ENCODE data around the gene SLC7A8.
"Not testable (repeated sequence)": the region's sequence is repeated elsewhere in the genome, so short reads cannot be mapped to it uniquely, and the experiment has no call there.

Gene SLC7A8

DNA sequence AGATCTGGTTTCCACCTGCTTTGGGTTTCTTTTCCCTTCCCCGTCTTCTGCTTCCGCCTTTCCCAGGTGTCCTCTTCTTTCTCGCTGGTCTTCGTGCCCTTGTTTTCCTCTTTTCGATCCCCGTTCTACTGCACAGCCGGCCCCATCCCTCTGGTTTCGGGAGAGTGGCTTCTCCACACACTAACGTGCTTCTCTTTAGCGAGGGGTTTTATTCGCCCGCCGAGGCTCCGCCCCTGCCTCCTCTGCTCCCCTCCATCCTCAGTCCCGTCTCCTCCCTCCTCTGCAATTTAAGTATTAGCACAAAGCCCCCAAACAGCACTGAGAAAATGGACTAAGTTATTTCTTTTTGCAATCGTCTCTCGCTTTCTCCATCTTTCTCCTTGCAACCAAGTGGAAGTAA, at the start of gene SLC7A8:
Gene SLC7A8 (minus strand): TSS at position 182 of the 400 bp plus-strand sequence. CDS start 746 bp downstream, outside the sequence.
- DNase-seq (ENCODE audit: low spot score) = peak; percentile 46

DNA sequence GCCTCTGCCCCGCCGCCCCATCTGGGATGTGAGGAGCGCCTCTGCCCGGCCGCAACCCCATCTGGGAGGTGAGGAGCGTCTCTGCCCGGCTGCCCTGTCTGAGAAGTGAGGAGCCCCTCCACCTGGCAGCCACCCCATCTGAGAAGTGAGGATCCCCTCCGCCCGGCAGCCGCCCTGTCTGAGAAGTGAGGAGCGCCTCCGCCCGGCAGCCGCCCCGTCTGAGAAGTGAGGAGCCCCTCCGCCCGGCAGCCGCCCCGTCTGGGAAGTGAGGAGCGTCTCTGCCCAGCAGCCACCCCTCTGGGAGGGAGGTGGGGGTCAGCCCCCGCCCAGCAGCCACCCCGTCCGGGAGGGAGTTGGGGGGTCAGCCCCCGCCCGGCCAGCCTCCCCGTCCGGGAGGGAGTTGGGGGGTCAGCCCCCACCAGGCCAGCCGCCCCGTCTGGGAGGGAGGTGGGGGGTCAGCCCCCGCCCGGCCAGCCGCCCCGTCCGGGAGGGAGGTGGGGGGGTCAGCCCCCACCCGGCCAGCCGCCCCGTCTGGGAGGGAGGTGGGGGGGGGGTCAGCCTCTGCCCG, 48.9 kb upstream of the SLC7A8 start:
- not testable (repeated sequence) for DNase-seq (ENCODE audit: low spot score)

DNA sequence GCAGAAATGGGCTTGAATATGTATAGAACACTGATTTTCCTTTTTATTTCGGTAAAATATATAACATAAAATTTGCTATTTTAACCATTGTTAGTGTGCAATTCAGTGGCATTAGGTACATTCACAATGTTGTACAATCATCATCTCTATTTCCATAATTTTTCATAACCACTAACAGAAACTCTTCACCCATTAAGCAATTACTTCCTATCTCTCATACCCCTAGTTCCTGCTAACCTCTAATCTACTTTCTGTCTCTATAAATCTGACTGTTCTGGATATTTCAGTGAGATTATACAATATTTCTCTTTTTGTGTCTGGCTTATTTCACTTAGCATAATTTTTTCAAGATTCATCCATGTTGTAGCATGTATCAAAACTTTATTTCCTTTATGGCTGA, 45.4 kb upstream of the SLC7A8 start:
- no peak for DNase-seq (ENCODE audit: low spot score)

DNA sequence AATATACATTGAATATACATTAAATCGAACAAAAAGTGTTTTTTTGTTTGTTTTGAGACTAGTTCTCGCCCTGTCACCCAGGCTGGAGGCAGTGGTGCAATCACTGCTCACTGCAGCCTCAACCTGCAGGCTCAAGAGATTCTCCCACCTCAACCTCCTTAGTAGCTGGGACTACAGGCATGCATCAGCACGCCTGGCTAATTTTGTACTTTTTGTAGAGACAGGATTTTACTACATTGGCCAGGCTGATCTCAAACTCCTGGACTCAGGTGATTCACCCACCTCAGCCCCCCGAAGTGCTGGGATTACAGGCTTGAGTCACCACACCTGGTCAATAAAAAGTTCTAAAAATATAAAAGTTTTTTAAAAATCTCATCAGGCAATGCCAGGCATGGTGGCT, 44.1 kb upstream of the SLC7A8 start:
- no peak for DNase-seq (ENCODE audit: low spot score)

DNA sequence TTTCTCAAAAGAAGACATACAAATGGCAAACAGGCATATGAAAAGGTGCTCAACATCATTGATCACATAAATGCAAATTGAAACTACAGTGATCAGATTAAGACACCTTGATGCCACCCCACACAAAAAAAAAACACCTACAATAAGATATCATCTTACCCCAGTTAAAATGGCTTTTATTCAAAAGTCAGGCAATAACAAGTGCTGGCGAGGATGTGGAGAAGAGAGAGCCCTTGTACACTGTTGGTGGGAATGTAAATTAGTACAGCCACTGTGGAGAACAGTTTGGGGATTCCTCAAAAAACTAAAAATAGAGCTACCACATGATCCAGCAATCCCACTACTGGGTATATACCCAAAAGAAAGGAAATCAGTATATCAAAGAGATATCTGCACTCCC, 41.5 kb upstream of the SLC7A8 start:
- DNase-seq (ENCODE audit: low spot score) = not testable (repeated sequence)

DNA sequence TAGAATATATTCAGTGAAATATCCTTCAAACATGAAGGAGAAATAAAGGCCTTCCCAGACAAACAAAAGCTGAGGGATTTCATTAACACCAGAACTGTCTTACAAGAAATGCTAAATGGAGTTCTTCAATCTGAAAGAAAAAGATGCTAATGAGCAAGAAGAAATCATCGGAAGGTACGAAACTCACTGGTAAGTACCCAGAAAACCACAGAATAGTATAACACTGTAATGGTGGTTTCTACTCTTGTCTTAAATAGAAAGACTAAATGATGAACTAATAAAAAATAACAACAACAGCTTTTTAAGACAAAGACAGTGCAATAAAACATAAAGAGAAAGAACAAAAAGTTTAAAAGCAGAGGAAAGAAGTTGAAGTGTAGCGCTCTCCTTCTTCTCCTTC, 35.6 kb upstream of the SLC7A8 start:
- DNase-seq (ENCODE audit: low spot score) = no peak

DNA sequence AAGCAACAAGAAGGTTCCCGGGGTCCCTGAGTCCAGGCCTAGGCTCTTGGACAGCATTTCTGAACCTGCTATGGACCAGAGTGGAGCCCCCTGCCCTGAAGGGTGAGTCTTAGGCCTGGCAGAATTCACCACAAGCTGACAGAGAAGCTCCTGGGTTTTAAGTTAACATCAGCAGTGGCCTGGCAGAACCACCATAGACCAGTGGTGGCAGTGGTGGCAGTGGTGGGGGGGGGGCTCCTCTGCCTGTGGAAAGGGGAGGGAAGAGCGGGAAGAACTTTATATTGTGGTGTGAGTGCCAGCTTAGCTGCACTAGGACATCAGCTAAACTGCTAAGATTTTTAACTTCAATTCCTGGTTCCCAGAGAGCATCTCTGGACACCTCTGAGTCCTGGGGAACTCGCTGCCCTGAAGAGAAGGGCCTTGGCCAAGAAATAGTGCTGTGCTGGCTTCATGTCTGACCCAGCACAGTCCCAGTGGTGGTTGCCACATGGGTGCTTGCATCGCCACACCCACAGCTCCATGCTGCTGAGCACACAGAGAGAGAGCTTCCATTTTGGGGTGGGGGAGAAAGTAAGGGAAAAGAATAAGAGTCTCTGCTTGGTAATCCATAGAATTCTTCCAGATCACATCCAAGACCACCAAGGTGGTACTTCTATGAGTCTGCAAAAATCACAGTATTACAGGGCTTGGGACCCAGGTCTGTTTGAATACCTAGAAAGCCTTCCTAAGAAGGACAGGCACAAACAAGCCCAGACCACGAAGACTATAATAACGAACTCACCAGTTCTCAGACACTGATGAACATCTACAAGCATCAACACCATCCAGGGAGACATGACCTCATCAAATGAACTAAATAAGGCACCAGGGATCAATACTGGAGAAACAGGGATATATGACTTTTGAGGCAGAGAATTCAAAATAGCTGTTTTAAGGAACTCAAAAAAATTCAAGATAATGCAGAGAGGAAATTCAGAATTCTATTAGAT, 33.9 kb upstream of the SLC7A8 start:
- no peak for DNase-seq (ENCODE audit: low spot score)

DNA sequence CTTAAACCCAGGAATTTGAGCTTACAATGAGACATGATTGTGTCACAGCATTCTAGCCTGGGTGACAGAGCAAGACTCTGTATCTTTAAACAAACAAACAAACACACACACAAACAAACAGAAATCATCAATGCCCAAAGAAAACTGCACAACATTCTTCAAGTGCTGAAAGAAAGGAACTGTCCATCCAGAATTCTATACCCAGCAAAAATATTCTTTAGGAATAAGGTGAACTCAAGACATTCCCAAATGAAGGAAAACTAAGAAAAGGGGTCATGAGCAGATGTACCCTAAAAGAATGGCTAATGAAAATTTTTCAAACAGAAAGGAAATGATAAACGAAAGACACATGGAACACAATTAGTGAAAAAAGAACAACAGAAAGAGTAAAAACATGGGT, 32.0 kb upstream of the SLC7A8 start:
- no peak for DNase-seq (ENCODE audit: low spot score)

DNA sequence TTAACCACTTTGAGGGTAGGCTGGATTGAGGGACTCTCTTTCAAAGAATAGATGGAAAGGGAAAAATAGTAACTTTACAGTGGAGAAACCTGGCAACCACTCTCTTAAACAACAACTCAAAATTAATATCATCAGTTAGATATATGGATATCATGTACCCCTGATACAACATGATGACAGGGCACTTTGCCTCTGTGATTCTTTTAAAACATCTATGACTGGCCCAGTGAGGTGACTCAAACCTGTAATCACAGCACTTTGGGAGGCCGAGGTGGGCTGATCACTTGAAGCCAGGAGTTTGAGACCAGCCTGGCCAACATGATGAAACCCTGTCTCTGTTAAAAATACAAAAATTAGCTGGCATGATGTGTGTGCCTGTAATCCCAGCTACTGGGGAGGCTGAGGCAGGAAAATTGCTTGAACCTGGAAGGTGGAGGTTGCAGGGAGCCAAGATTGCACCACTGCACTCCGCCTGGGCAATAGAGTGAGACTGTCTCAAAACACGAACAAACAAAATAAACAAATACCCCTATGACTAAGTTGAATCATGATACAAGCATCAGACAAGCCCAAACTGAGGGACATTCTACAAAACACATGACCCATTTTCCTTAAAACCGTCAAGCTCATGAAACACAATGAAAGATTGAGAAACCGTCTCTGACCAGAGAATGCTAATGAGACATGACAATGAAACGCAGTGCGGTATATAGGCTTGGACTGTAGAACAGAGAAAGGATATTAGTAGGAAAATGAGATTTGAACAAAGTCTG, 26.4 kb upstream of the SLC7A8 start:
- DNase-seq (ENCODE audit: low spot score) = no peak

DNA sequence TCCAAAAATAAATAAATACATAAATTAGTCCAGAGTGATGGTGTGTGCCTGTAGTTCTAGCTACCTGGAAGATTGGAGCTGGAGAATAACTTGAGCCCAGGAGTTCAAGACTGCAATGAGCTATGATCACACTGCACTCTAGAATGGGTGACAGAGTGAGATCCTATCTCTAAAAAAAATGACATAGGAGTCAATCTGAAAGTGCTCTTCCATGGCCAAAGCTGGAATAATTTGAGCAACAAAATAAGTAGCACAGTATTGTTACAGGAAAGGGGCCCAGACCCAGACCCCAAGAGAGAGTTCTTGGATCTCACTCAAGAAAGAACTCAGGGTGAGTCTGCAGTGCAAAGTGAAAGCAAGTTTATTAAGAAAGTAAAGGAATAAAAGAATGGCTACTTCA, 24.9 kb upstream of the SLC7A8 start:
- DNase-seq (ENCODE audit: low spot score) = no peak

DNA sequence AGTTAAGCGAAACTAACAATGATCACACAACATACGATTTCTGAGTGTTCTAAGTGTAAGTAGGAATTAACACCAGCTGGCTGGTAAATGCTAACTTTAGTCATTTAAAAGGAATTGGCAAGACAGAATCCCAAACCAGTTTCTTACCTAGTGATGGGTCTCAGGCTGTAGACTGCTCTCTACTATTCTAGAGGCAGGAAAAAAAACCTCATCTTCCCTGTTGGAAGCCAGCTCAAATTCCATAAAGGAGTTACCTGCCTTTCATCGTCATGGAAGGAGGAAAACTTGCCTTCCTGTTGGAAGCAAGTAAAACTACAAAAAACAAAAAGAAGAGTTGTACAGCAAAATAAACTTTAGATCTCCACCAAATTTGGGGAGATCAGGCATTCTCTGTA, 23.7 kb upstream of the SLC7A8 start:
- DNase-seq (ENCODE audit: low spot score) = no peak

DNA sequence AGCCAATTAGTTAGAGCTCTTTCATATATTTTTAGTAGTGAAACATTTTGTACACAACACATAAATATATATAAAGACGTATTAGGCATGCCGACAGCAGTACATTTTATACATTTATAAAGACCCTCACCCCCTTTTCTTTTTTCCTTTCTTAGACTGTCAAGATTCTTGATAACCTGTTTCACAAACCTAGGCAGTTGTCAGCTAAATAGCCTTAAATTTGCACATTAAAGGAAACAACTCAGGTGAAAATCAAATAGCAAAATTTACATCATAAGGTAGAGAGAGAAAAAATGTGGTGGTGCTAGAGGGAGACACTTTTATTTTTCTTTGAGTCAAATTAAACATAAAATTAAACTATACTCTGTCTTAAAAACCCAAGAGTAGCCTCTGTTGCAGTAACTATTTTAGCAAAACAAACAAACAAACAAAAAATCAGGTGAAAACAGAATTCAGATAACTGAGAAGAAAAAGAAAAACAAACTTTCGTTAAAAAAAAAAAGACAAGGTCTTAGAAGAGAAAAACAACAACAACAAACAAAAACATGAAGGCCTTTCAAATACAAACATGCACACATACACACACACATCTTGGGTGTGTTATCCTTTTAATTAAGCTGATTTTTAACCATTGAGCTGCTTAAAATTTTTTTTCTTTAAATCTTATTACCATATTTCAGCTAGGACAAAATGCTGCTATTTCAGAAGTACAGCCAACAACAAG, 23.1 kb upstream of the SLC7A8 start:
- no peak for DNase-seq (ENCODE audit: low spot score)

DNA sequence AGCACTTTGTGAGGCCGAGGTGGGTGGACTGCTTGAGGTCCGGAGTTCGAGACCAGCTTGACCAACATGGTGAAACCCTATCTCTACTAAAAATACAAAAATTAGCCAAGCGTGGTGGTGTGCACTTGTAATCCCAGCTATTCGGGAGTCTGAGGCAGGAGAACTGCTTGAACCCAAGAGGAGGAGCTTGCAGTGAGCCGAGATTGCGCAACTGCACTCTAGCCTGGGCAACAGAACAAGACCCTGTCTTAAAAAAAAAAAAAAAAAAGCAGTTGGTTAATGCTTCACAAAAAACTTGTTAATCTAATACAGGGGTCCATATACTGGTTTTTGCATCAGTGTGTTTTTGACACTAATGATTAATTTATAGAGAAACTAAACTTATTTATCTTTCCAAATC, 18.5 kb upstream of the SLC7A8 start:
- DNase-seq (ENCODE audit: low spot score) = no peak

DNA sequence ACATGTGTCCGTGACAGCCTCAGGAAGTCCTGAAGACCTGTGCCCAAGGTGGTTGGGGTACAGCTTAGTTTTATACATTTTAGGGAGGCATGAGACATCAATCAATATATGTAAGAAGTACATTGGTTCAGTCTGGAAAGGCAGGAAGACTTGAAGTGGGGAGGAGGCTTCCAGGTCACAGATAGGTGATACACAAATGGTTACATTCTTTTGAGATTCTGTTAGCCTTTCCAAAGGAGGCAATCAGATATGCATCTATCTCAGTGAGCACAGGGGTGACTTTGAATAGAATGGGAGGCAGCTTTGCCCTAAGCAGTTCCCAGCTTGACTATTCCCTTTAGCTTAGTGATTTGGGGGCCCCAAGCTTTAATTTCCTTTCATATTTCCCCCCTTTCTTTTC, 15.7 kb upstream of the SLC7A8 start:
- not testable (repeated sequence) for DNase-seq (ENCODE audit: low spot score)

DNA sequence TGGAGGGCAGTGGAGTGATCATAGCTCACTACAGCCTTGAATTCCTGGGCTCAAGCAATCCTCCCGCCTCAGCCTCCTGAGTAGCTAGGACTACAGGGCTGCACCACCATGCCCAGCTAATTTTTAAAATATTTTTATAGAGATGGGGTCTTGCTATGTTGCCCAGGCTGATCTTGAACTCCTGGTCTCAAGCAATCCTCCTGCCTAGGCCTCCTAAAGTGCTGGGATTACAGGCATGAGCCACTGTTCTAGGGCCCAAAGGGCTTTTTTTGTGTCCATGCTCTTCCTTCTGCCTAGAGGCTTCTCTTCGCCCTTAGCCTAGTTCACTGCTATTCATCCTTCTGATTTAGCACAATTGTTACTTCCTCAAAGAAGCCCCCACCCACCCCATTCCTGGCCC, 13.0 kb upstream of the SLC7A8 start:
- DNase-seq (ENCODE audit: low spot score) = not testable (repeated sequence)

DNA sequence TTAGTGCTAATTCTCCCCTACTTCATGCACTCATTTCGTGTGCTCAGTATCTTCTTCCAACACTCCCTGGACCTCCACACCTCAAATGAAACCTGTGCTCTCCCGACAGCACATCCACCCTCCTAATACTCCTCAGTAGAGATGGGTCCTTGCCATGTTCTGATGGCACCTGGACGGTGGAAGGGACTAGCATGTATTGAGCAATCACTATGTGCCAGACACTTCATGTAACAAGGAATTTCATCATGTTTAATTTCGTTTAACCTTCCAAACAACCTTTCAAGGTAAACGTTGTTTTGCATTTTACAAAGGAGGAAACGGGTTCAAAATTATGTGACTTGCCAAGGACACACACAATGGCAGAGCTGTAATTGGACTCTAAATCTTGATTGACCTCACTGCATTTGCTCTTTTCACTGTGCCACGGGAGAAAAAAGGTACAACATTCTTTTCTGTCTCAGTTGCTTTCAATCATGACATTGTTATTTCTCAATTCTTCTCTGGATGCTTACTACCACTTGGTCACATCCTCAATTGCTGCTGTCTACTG, 12.2 kb upstream of the SLC7A8 start:
- DNase-seq (ENCODE audit: low spot score) = no peak

DNA sequence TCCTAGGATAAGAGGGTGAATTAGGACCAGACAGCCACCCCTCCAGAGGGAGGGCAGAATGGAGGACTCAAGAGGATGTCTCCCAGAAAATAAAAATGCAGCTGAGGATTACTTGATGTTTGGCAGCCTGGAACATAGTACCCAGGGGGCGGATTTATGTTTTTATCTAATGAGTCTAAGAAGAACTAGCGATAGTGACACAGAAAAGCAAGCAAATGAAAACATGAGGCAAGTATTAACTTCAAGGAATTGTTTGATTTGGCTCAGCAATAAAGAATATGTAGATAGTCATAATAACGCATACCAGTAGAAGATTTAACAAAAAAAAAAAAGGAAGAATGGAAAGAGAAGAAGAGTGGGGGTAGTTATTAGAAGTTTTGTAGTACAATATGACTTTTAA, 10.0 kb upstream of the SLC7A8 start:
- DNase-seq (ENCODE audit: low spot score) = no peak

DNA sequence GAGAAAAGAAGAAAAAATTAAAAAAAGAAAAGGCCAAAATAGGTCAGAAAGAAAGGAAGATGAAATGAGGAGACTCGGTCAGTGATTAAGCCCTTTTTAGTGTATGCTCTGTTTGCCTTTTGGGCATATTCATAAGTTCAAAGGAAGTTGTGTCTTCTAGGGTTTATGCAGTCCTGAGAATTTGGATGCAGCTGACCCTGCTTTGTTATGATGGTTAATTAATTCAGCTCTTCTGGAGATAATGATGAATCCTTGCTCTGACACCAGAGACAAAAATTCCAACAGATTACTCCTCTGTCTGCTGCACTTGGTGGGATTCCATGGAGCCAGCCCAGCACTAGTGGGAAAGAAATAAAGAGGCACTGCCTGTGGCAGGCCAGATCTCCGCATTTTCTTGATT, 4.5 kb upstream of the SLC7A8 start:
- no peak for DNase-seq (ENCODE audit: low spot score)

DNA sequence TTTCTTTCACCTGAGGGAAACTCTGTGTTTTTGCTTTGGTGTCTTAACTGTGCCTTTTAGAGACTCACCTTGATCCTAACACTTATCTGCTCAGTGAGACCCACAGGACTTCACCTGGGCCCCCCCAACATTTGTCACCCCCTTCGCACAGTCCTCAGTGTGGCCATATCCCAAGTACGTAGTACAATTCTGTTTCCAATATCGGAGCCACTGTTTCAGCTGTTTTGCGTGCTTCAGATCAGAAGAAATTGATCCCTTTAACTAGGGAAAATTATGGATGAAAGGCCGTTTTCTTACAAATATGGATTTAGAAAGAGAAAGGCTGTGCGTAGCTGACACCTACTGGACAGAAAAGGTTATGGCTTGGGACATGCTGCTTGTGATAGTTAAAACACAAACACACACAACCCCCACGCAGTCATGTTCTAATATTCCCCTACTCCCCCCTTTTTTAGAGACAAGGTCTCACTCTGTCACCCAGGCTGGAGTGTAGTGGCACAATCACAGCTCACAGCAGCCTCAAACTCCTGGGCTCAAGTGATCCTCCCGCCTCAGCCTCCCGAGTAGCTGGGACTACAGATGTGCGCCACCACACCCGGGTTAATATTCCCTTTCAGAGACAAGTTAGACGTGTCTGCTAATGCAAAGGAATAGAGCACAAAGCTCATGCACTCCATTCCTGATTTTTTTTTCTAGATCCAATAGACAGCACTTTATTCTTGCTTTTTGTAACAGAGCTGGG, 3.6 kb upstream of the SLC7A8 start:
- peak; percentile 70 for DNase-seq (ENCODE audit: low spot score)

DNA sequence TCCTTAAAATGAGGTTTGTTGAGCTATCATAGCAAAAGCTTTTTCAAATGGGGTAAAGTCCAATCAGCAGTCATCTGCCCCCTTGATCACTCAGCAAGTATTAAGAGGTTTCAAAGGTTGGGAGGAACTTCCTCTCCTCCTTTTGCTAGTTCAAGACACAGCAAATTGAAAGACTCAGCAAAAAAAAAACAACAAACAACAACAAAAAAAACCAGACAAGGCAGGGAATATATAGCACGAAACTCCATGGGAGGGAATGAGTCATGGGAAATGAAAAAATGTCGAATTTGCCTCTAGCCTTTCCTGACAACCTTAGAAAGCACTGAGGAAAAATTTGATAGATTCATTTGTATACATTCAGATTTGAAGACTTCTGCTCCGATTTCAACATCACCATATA, 1.6 kb upstream of the SLC7A8 start:
- peak; percentile 44 for DNase-seq (ENCODE audit: low spot score)

DNA sequence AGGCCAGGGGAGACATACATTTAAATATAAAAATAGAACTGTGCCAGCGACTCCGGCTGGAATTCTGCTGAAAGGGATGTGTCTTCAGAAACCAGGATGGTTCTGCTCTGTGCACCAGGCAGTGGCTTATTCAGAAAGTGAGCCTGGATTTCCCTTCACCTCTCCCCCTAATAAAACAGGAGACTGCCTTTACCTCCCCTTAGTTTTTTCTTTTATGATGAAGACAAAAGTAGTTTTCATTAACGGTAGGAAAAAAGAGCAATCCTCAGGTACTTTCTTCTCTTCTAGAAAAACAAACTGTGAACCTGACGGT, 346 bp downstream of the SLC7A8 start:
- DNase-seq (ENCODE audit: low spot score) = no peak

All from LoVo (cell line).